Caco-2 (cell line): ENCODE data around the gene ELFN1. TPM values are rescaled to one million over a fixed set of nuclear protein-coding genes. Genes with fewer than 3 reads are reported as not detected.

Experiments
- BruUV-seq: library from RNA; stranded (reverse); fragments of 400-500 nt; replicated peaks from 2 replicates; lab custom pipeline; 2021; lab: Mats Ljungman, UMichigan
- CTCF ChIA-PET: fragments of 300-600 bp; sonication (Branson Sonifier 250); formaldehyde crosslinking; loops from one replicate; lab custom pipeline; 2022; ENCODE audit warnings: antibody characterized with exemption; lab: Charles Lee
- POLR2A ChIA-PET: fragments of 300-600 bp; sonication (Branson Sonifier 250); formaldehyde crosslinking; loops from one replicate; lab custom pipeline; 2022; ENCODE audit warnings: antibody characterized with exemption; lab: Charles Lee
- DNase-seq, 2 experiments: peaks; one replicate each; pipeline versions ENCODE4 v3.0.0 to v3.0.0-alpha.2; 2020 to 2022
- H3K27me3 ChIP-seq: replicated peaks from 2 replicates; pipeline ENCODE4 v1.6.0; 2011; ENCODE audit warnings: low read length; ENCODE audit not compliant: control insufficient read depth, insufficient read depth
- H3K36me3 ChIP-seq: 2 replicates; pipeline ENCODE4 v1.5.1; 2011; ENCODE audit warnings: low read length; ENCODE audit not compliant: control insufficient read depth, insufficient read depth
- H3K4me1 ChIP-seq: fragments of 250-450 bp; sonication (Bioruptor Pico); 2 replicates; pipeline ENCODE4 v1.5.1; 2020; ENCODE audit warnings: mild to moderate bottlenecking
- H3K4me3 ChIP-seq: 2 replicates; pipeline ENCODE4 v1.5.1; 2011; ENCODE audit warnings: low read depth, mild to moderate bottlenecking, control low read depth, low read length
- H3K9me3 ChIP-seq: fragments of 250-450 bp; sonication (Bioruptor Pico); 2 replicates; pipeline ENCODE4 v1.5.1; 2020; ENCODE audit warnings: mild to moderate bottlenecking, moderate library complexity
- H3K27ac Mint-ChIP-seq: one replicate; pipeline ENCODE4 v1.8.0; 2022; ENCODE audit warnings: mixed read lengths; ENCODE audit not compliant: unreplicated experiment
- H3K27me3 Mint-ChIP-seq: one replicate; pipeline ENCODE4 v1.8.0; 2022; ENCODE audit warnings: mixed read lengths; ENCODE audit not compliant: insufficient read depth, unreplicated experiment
- H3K36me3 Mint-ChIP-seq: one replicate; pipeline ENCODE4 v1.8.0; 2022; ENCODE audit warnings: mild to moderate bottlenecking, mixed read lengths; ENCODE audit not compliant: insufficient read depth, unreplicated experiment
- H3K4me1 Mint-ChIP-seq: one replicate; pipeline ENCODE4 v1.8.0; 2022; ENCODE audit warnings: low read depth, mixed read lengths; ENCODE audit not compliant: unreplicated experiment
- H3K4me3 Mint-ChIP-seq: one replicate; pipeline ENCODE4 v1.8.0; 2022; ENCODE audit warnings: mild to moderate bottlenecking, moderate library complexity, mixed read lengths; ENCODE audit not compliant: unreplicated experiment
- H3K9me3 Mint-ChIP-seq: one replicate; pipeline ENCODE4 v1.8.0; 2022; ENCODE audit warnings: mixed read lengths; ENCODE audit not compliant: unreplicated experiment
- CTCF ChIP-seq, 2 experiments: fragments of 200-600 bp in 1 of 2; IDR thresholded peaks; 1 replicate in 1 of 2; 2 replicates in 1 of 2; pipeline versions ENCODE4 v1.5.1 to v1.8.0; 2011 to 2022; ENCODE audit warnings: antibody characterized with exemption in 1 of 2, control low read depth in 1 of 2, inconsistent platforms in 1 of 2, low read depth in 1 of 2, low read length in 1 of 2, mild to moderate bottlenecking in 1 of 2, moderate library complexity in 1 of 2; ENCODE audit not compliant: insufficient read depth in 1 of 2, severe bottlenecking in 1 of 2, unreplicated experiment in 1 of 2
- intact Hi-C: fragments of 100-400 bp; cut with micrococcal nuclease; formaldehyde crosslinking; loops from one replicate; pipeline ENCODE4 v1.10.0; 2022; ENCODE audit not compliant: unreplicated experiment
- total RNA-seq: library from RNA; stranded (reverse); gene quantifications from 2 replicates; pipeline ENCODE4 v1.2.3, GENCODE V29; 2022

Gene ELFN1
- total RNA-seq, 1 experiment from 2014 or later = 2.3 TPM

GRCh38 chr7:1729773-1730172 is 59.7 kb downstream of the ELFN1 start:
- H3K4me1 ChIP-seq = no peaks in the 10 kb centered on the region
- H3K4me3 ChIP-seq = no peak overlapping the region
- Mint-ChIP-seq H3K36me3 (no peaks in the 10 kb centered on the region), H3K4me3 (no peak overlapping the region), H3K27ac (no peak overlapping the region), H3K27me3 (peaks cover 15% of the 10 kb centered on the region), H3K4me1 (no peaks in the 10 kb centered on the region), H3K9me3 (no peaks in the 10 kb centered on the region)
- no TSS peak for BruUV-seq
- no peak for DNase-seq
- no peaks in the 10 kb centered on the region for H3K36me3 ChIP-seq
- H3K27me3 ChIP-seq = no peaks in the 10 kb centered on the region; the same call in 1 of the 2 replicates
- intact Hi-C loops = no loop called here
- peaks cover 22% of the 10 kb centered on the region for H3K9me3 ChIP-seq
- CTCF ChIA-PET = no interaction called here
- TF ChIP-seq CTCF (IDR thresholded peaks at IDR 0.05; ENCODE audit: insufficient read depth in 1 of 2, low read depth in 1 of 2, low read length in 1 of 2, severe bottlenecking in 1 of 2, unreplicated experiment in 1 of 2) = no peak
- POLR2A ChIA-PET = no interaction called here

GRCh38 chr7:1732072-1732471 is 62.0 kb downstream of the ELFN1 start:
- H3K27me3 Mint-ChIP-seq = peaks cover 16% of the 10 kb centered on the region
- no TSS peak for BruUV-seq
- no peak overlapping the region for H3K27ac Mint-ChIP-seq
- ChIA-PET POLR2A (no interaction called here), CTCF (no interaction called here)
- H3K36me3 Mint-ChIP-seq = peaks cover 7% of the 10 kb centered on the region
- H3K4me1 Mint-ChIP-seq = no peaks in the 10 kb centered on the region
- TF ChIP-seq CTCF (IDR thresholded peaks at IDR 0.05; ENCODE audit: insufficient read depth in 1 of 2, low read depth in 1 of 2, low read length in 1 of 2, severe bottlenecking in 1 of 2, unreplicated experiment in 1 of 2) = no peak
- DNase-seq = no peak
- H3K4me3 ChIP-seq = no peak overlapping the region
- intact Hi-C loops = no loop called here
- H3K4me1 ChIP-seq = no peaks in the 10 kb centered on the region
- no peaks in the 10 kb centered on the region for H3K36me3 ChIP-seq
- H3K9me3 Mint-ChIP-seq = no peaks in the 10 kb centered on the region
- H3K9me3 ChIP-seq = peaks cover 22% of the 10 kb centered on the region
- H3K4me3 Mint-ChIP-seq = no peak overlapping the region
- H3K27me3 ChIP-seq = no peaks in the 10 kb centered on the region; the same call in none of the 2 replicates

GRCh38 chr7:1732645-1733044 is 62.6 kb downstream of the ELFN1 start:
- TF ChIP-seq CTCF (IDR thresholded peaks at IDR 0.05; ENCODE audit: insufficient read depth in 1 of 2, low read depth in 1 of 2, low read length in 1 of 2, severe bottlenecking in 1 of 2, unreplicated experiment in 1 of 2) = no peak
- peaks cover 7% of the 10 kb centered on the region for H3K36me3 Mint-ChIP-seq
- H3K27ac Mint-ChIP-seq = no peak overlapping the region
- peaks cover 16% of the 10 kb centered on the region for H3K27me3 Mint-ChIP-seq
- H3K4me3 ChIP-seq = no peak overlapping the region
- H3K4me1 Mint-ChIP-seq = no peaks in the 10 kb centered on the region
- H3K4me3 Mint-ChIP-seq = no peak overlapping the region
- intact Hi-C loops = no loop called here
- H3K4me1 ChIP-seq = no peaks in the 10 kb centered on the region
- H3K9me3 Mint-ChIP-seq = no peaks in the 10 kb centered on the region
- no peaks in the 10 kb centered on the region for H3K36me3 ChIP-seq
- peaks cover 22% of the 10 kb centered on the region for H3K9me3 ChIP-seq
- ChIA-PET POLR2A (no interaction called here), CTCF (interaction anchor here (0.6 kb wide), 1 partner anchor 27 kb away, joined by 4 read pairs; no protein-coding TSS in a partner anchor)
- DNase-seq = no peak
- no TSS peak for BruUV-seq
- H3K27me3 ChIP-seq = no peaks in the 10 kb centered on the region; the same call in none of the 2 replicates
